ENCODE measurements around the gene KDSR.

- TF ChIP-seq CTCF (IDR thresholded peaks at IDR 0.05 in 2 of 3, conservative IDR thresholded peaks at IDR 0.05 in 1 of 3; ENCODE audit: insufficient read depth in 2 of 3, low read depth in 1 of 3, low read length in 3 of 3), result no peak
- TF ChIP-seq BACH1 (tag; IDR thresholded peaks at IDR 0.05), result no peak
These were observed 16.8 kb downstream of the KDSR start for GRCh38 chr18:63350230-63350629.
